Measurements from ENCODE around the gene PEX7. TPM values are rescaled to one million over a fixed set of nuclear protein-coding genes. Genes with fewer than 3 reads are reported as not detected.
A peak's percentile ranks its signal among the peaks of the same experiment; 100 is the strongest.

PEX7 gene
- total and polyA plus RNA-seq, 10 of the 15 experiments (the other 5 are each of a cell fraction or from before 2014, with no cell fraction given): 0.58 to 12.4 (median 8.8) TPM

DNA sequence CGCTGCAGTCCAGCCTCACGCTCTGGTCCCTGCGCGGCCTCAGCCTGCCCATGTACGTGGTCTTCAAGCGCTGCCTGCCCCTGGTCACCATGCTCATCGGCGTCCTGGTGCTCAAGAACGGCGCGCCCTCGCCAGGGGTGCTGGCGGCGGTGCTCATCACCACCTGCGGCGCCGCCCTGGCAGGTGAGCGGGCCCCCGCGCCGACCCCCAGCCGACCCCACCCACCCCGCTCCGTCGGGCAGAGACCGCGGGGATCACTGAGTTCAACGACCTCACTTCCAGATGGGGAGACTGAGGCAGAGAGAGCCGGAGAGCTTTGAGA lies 100.3 kb downstream of the PEX7 start:
- H3K4me3 ChIP-seq: peak overlapping the region; percentile 67; the same call in 1 of the 2 replicates
- ATAC-seq (no peak; the same call in 2 of the 3 replicates), FAIRE-seq (no peak), DNase-seq (ENCODE audit: low read depth, low spot score) (no peak)
- in situ Hi-C loops (cut with MboI): no loop called here
- peak; percentile 28 for TF ChIP-seq HDAC6 (IDR thresholded peaks at IDR 0.05; ENCODE audit: unreplicated experiment)
- no peak for TF ChIP-seq GATAD2B (conservative IDR thresholded peaks at IDR 0.05; ENCODE audit: low read depth)
- no peak overlapping the region for H3K27ac ChIP-seq (ENCODE audit: control insufficient read depth, insufficient read depth)
- ChIA-PET CTCF (interaction anchor here (0.7 kb wide), 1 partner anchor 495 kb away, joined by 6 read pairs; no protein-coding TSS in a partner anchor), SMC1A (ENCODE audit: uncharacterized antibody, unreplicated experiment) (interaction anchor here (1.2 kb wide), 1 partner anchor 88 kb away, joined by 3 read pairs; no protein-coding TSS in a partner anchor), POLR2A (no interaction called here), RAD21 (ENCODE audit: unreplicated experiment) (no interaction called here)
- 30% methylated on average over 29 of the region's 29 CpGs for WGBS (ENCODE audit: insufficient coverage, insufficient replicate concordance, low lambda C conversion rate, missing lambda C conversion rate)
- H3K36me3 ChIP-seq (ENCODE audit: control insufficient read depth in 2 of 2, insufficient read depth in 2 of 2, low read length in 1 of 2): no peaks in the 10 kb centered on the region
- peaks cover 16 to 28% of the 10 kb centered on the region in 2 experiments for H3K27me3 ChIP-seq (replicated peaks in 1 of 2; ENCODE audit: control insufficient read depth in 2 of 2, insufficient read depth in 2 of 2, low read length in 1 of 2)
- H3K4me2 ChIP-seq (ENCODE audit: control insufficient read depth, insufficient read depth): peak overlapping the region; percentile 98
- intact Hi-C loops (cut with micrococcal nuclease; ENCODE audit: unreplicated experiment): loop anchor here (5.0 to 10.0 kb wide), 2 partner anchors 80 to 338 kb away; no protein-coding TSS in a partner anchor
- H2AFZ ChIP-seq (ENCODE audit: control insufficient read depth, low read depth, low read length): peak overlapping the region; percentile 30; the same call in 1 of the 2 replicates
- BruUV-seq (replicated peaks): no TSS peak
- no peak overlapping the region for H3K9ac ChIP-seq (ENCODE audit: control insufficient read depth, insufficient read depth, low read length)
- H3K9me3 ChIP-seq (replicated peaks; ENCODE audit: control insufficient read depth, insufficient read depth, low read length): no peaks in the 10 kb centered on the region
- H3K4me1 ChIP-seq (ENCODE audit: control insufficient read depth, insufficient read depth, low read length): peaks cover 19% of the 10 kb centered on the region
- no peaks in the 10 kb centered on the region for H3K79me2 ChIP-seq (ENCODE audit: control insufficient read depth, insufficient read depth, low read length)
- no peaks in the 10 kb centered on the region for H4K20me1 ChIP-seq (ENCODE audit: control insufficient read depth, insufficient read depth)

DNA sequence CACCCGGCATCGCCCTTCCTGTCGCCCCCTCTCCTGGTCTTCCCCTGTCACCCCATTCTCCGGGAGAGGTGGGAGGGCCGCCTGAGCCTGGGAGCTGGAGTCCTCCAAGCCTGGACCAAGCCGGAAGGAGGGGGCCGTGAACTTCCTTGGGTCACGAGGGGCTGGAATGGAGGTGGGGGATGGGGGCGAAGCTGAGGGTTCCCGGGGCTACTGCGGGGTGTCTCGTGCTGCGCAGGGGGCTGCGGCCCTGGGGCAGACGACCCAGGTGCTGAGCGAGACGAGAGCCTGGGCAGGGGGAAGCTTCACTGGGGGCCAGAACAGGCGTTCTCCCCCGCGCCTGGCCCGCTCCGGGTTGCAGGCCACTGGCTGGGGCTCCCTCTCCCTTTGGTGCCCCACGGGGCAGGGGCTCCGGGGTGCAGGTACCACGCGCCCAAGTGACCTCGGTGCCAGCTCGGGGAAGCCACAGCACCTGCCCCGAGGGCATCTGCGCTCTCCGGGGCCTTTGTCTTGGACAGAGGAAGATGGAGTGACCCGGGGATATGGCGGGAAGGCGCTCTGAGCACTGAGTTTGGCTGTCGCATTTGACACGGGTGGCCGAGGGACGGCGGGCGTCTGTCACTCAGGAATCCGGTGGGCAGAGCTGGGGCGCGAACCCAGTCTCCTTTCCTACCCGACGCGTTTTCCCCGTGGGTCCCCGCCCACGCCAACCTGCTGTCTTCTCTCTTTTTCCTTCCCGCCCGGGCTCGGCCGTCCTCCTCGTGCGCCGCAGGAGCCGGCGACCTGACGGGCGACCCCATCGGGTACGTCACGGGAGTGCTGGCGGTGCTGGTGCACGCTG lies 100.9 kb downstream of the PEX7 start:
- no peak for ATAC-seq
- no peak overlapping the region for H3K4me3 ChIP-seq
- ChIA-PET SMC1A (ENCODE audit: uncharacterized antibody, unreplicated experiment) (no interaction called here), CTCF (interaction anchor here (0.5 to 1.6 kb wide), 3 partner anchors 9 to 1717 kb away, joined by 3 to 6 read pairs (median 4); no protein-coding TSS in a partner anchor), RAD21 (ENCODE audit: unreplicated experiment) (no interaction called here), POLR2A (no interaction called here)
- no peaks in the 10 kb centered on the region for H3K36me3 ChIP-seq (ENCODE audit: control insufficient read depth in 2 of 2, insufficient read depth in 2 of 2, low read length in 1 of 2)
- H3K79me2 ChIP-seq (ENCODE audit: control insufficient read depth, insufficient read depth, low read length): no peaks in the 10 kb centered on the region
- intact Hi-C loops (cut with micrococcal nuclease; ENCODE audit: unreplicated experiment): loop anchor here (5.0 to 10.0 kb wide), 2 partner anchors 81 to 339 kb away; no protein-coding TSS in a partner anchor
- H3K9me3 ChIP-seq (replicated peaks; ENCODE audit: control insufficient read depth, insufficient read depth, low read length): no peaks in the 10 kb centered on the region
- no peak for FAIRE-seq
- in situ Hi-C loops (cut with MboI): no loop called here
- H2AFZ ChIP-seq (ENCODE audit: control insufficient read depth, low read depth, low read length): no peak overlapping the region
- no peak overlapping the region for H3K27ac ChIP-seq (ENCODE audit: control insufficient read depth, insufficient read depth)
- peaks cover 19% of the 10 kb centered on the region for H3K4me1 ChIP-seq (ENCODE audit: control insufficient read depth, insufficient read depth, low read length)
- TF ChIP-seq ZNF217 (IDR thresholded peaks at IDR 0.05): no peak
- TF ChIP-seq, protein P1, sequence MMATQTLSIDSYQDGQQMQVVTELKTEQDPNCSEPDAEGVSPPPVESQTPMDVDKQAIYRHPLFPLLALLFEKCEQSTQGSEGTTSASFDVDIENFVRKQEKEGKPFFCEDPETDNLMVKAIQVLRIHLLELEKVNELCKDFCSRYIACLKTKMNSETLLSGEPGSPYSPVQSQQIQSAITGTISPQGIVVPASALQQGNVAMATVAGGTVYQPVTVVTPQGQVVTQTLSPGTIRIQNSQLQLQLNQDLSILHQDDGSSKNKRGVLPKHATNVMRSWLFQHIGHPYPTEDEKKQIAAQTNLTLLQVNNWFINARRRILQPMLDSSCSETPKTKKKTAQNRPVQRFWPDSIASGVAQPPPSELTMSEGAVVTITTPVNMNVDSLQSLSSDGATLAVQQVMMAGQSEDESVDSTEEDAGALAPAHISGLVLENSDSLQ (IDR thresholded peaks at IDR 0.05): 0 out of 2 replicates have a peak, but pooled peaks have one; percentile 8
- no peak for TF ChIP-seq CEBPB (IDR thresholded peaks at IDR 0.05; ENCODE audit: borderline replicate concordance in 1 of 2, low read depth in 2 of 2, low read length in 2 of 2)
- H3K9ac ChIP-seq (ENCODE audit: control insufficient read depth, insufficient read depth, low read length): no peak overlapping the region
- DNase-seq (ENCODE audit: low read depth, low spot score): no peak
- H4K20me1 ChIP-seq (ENCODE audit: control insufficient read depth, insufficient read depth): no peaks in the 10 kb centered on the region
- 54% methylated on average over 57 of the region's 65 CpGs for WGBS (ENCODE audit: insufficient coverage, insufficient replicate concordance, low lambda C conversion rate, missing lambda C conversion rate)
- H3K4me2 ChIP-seq (ENCODE audit: control insufficient read depth, insufficient read depth): peak overlapping the region; percentile 22; the same call in 1 of the 2 replicates
- BruUV-seq (replicated peaks): no TSS peak
- H3K27me3 ChIP-seq (replicated peaks in 1 of 2; ENCODE audit: control insufficient read depth in 2 of 2, insufficient read depth in 2 of 2, low read length in 1 of 2): peaks cover 16 to 28% of the 10 kb centered on the region in 2 experiments
